Activated CD4-positive, alpha-beta T cell treated with anti-CD3 and anti-CD28 coated beads, Interleukin-2, amount 10 ng/mL, durations not matched to agents 7 days and 5 days (primary cell): ENCODE results near the gene LY6G6C. TPM values are rescaled to one million over a fixed set of nuclear protein-coding genes. Genes with fewer than 3 reads are reported as not detected.
"Not testable (repeated sequence)": the region's sequence is repeated elsewhere in the genome, so short reads cannot be mapped to it uniquely, and the experiment has no call there.

ENCODE experiments used
- CTCF ChIA-PET: fragments of 350-600 bp; sonication (Branson Sonifier 250); formaldehyde crosslinking; loops from one replicate; lab custom pipeline; 2021; ENCODE audit warnings: antibody characterized with exemption; lab: Charles Lee
- POLR2A ChIA-PET: fragments of 350-600 bp; sonication (Branson Sonifier 250); formaldehyde crosslinking; loops from one replicate; lab custom pipeline; 2021; ENCODE audit warnings: antibody characterized with exemption; lab: Charles Lee
- DNase-seq: peaks from one replicate; pipeline ENCODE4 v3.0.0-alpha.2; 2020
- H3K27ac Mint-ChIP-seq: one replicate; pipeline ENCODE4 v1.8.0; 2021; ENCODE audit warnings: mild to moderate bottlenecking, moderate library complexity, mixed read lengths
- H3K27me3 Mint-ChIP-seq: one replicate; pipeline ENCODE4 v1.8.0; 2021; ENCODE audit warnings: mixed read lengths
- H3K36me3 Mint-ChIP-seq: one replicate; pipeline ENCODE4 v1.8.0; 2021; ENCODE audit warnings: low read depth, mixed read lengths
- H3K4me1 Mint-ChIP-seq: one replicate; pipeline ENCODE4 v1.8.0; 2021; ENCODE audit warnings: mixed read lengths
- H3K4me3 Mint-ChIP-seq: one replicate; pipeline ENCODE4 v1.8.0; 2021; ENCODE audit warnings: mild to moderate bottlenecking, moderate library complexity, mixed read lengths
- H3K9me3 Mint-ChIP-seq: one replicate; pipeline ENCODE4 v1.8.0; 2021; ENCODE audit warnings: mixed read lengths
- total RNA-seq, 2 experiments: library from RNA; stranded (reverse); gene quantifications; one replicate each; pipeline ENCODE4 v1.2.3, GENCODE V29; 2021

Gene LY6G6C
- total RNA-seq, 2 experiments from 2014 or later = not detected

GRCh38 chr6:31719001-31719400 lies 2.5 kb downstream of the LY6G6C start:
- CTCF ChIA-PET = interaction anchor here (1.5 kb wide), 1 partner anchor 11 kb away, joined by 4 read pairs; no protein-coding TSS in a partner anchor
- Mint-ChIP-seq H3K4me3 (no peak overlapping the region), H3K27ac (peak overlapping the region; percentile 61)

GRCh38 chr6:31718265-31718664 lies 3.3 kb downstream of the LY6G6C start:
- POLR2A ChIA-PET = interaction anchor here (0.6 kb wide), 1 partner anchor 119 kb away, joined by 3 read pairs; no protein-coding TSS in a partner anchor
- Mint-ChIP-seq H3K36me3 (no peaks in the 10 kb centered on the region), H3K4me1 (peaks cover 6% of the 10 kb centered on the region), H3K4me3 (no peak overlapping the region), H3K27me3 (peaks cover 4% of the 10 kb centered on the region), H3K9me3 (no peaks in the 10 kb centered on the region), H3K27ac (no peak overlapping the region)
- DNase-seq = no peak
- CTCF ChIA-PET = interaction anchor here (1.5 kb wide), 1 partner anchor 12 kb away, joined by 4 read pairs; no protein-coding TSS in a partner anchor

More at GRCh38 chr6:31719001-31719400, 2.5 kb downstream of the LY6G6C start:
- DNase-seq = no peak
- Mint-ChIP-seq H3K4me1 (peaks cover 8% of the 10 kb centered on the region), H3K36me3 (no peaks in the 10 kb centered on the region), H3K27me3 (peaks cover 3% of the 10 kb centered on the region), H3K9me3 (no peaks in the 10 kb centered on the region)
- POLR2A ChIA-PET = no interaction called here

GRCh38 chr6:31717499-31718222 lies 3.9 kb downstream of the LY6G6C start:
- CTCF ChIA-PET = no interaction called here
- Mint-ChIP-seq H3K27ac (no peak overlapping the region), H3K4me1 (peaks cover 4% of the 10 kb centered on the region), H3K9me3 (no peaks in the 10 kb centered on the region), H3K36me3 (no peaks in the 10 kb centered on the region), H3K4me3 (no peak overlapping the region), H3K27me3 (peaks cover 7% of the 10 kb centered on the region)
- POLR2A ChIA-PET = interaction anchor here (0.6 kb wide), 1 partner anchor 119 kb away, joined by 3 read pairs; no protein-coding TSS in a partner anchor
- DNase-seq = no peak

GRCh38 chr6:31715022-31715958 lies 6.3 kb downstream of the LY6G6C start, which contains the start of gene LY6G6D:
Gene LY6G6D, plus strand, starts transcription at chr6:31715348. Its CDS starts 8 bp downstream, at chr6:31715356.
- Mint-ChIP-seq H3K36me3 (no peaks in the 10 kb centered on the region), H3K9me3 (no peaks in the 10 kb centered on the region), H3K27ac (no peak within 1 kb of the TSS), H3K4me1 (peaks cover 28% of the 10 kb centered on the region), H3K27me3 (peaks cover 7% of the 10 kb centered on the region), H3K4me3 (no peak within 1 kb of the TSS)
- ChIA-PET CTCF (interaction anchor here (0.9 to 2.6 kb wide), 7 partner anchors 7 to 223 kb away, joined by 3 to 13 read pairs (median 4); partner anchors contain the start of genes ABHD16A, LY6G6C and MPIG6B), POLR2A (no interaction called here)
- DNase-seq = no peak

GRCh38 chr6:31713991-31714684 lies 7.4 kb downstream of the LY6G6C start:
- Mint-ChIP-seq H3K36me3 (no peaks in the 10 kb centered on the region), H3K4me3 (no peak overlapping the region), H3K9me3 (no peaks in the 10 kb centered on the region), H3K27me3 (peaks cover 7% of the 10 kb centered on the region), H3K27ac (peak overlapping the region; percentile 38), H3K4me1 (peaks cover 29% of the 10 kb centered on the region)
- POLR2A ChIA-PET = no interaction called here
- no peak for DNase-seq
- CTCF ChIA-PET = interaction anchor here (0.8 to 2.6 kb wide), 5 partner anchors 8 to 69 kb away, joined by 3 to 13 read pairs (median 4); partner anchors contain the start of genes ABHD16A, LY6G6C and MPIG6B

- H3K4me3 Mint-ChIP-seq = no peak overlapping the region
- no peak for DNase-seq
- peaks cover 29% of the 10 kb centered on the region for H3K4me1 Mint-ChIP-seq
- ChIA-PET POLR2A (no interaction called here), CTCF (interaction anchor here (0.8 to 2.6 kb wide), 3 partner anchors 9 to 69 kb away, joined by 3 to 13 read pairs (median 4); partner anchors contain the start of genes LY6G6C and MPIG6B)
- peaks cover 7% of the 10 kb centered on the region for H3K27me3 Mint-ChIP-seq
- no peaks in the 10 kb centered on the region for H3K9me3 Mint-ChIP-seq
- no peak overlapping the region for H3K27ac Mint-ChIP-seq
- no peaks in the 10 kb centered on the region for H3K36me3 Mint-ChIP-seq
Observed at GRCh38 chr6:31713465-31713864, 8.1 kb downstream of the LY6G6C start.

GRCh38 chr6:31712296-31712695 lies 9.2 kb downstream of the LY6G6C start:
- POLR2A ChIA-PET = no interaction called here
- peaks cover 7% of the 10 kb centered on the region for H3K27me3 Mint-ChIP-seq
- CTCF ChIA-PET = interaction anchor here (0.7 to 2.6 kb wide), 5 partner anchors 9 to 113 kb away, joined by 3 to 13 read pairs (median 3); partner anchors contain the start of genes ABHD16A, DDAH2, LY6G6C and MPIG6B
- H3K4me1 Mint-ChIP-seq = peaks cover 29% of the 10 kb centered on the region
- peak; percentile 38 for DNase-seq
- no peaks in the 10 kb centered on the region for H3K36me3 Mint-ChIP-seq
- H3K27ac Mint-ChIP-seq = peak overlapping the region; percentile 25
- H3K9me3 Mint-ChIP-seq = no peaks in the 10 kb centered on the region
- H3K4me3 Mint-ChIP-seq = no peak overlapping the region

- Mint-ChIP-seq H3K27me3 (peaks cover 7% of the 10 kb centered on the region), H3K4me1 (peaks cover 29% of the 10 kb centered on the region), H3K9me3 (no peaks in the 10 kb centered on the region), H3K27ac (peak overlapping the region; percentile 72), H3K36me3 (no peaks in the 10 kb centered on the region), H3K4me3 (no peak overlapping the region)
- ChIA-PET POLR2A (no interaction called here), CTCF (interaction anchor here (0.5 to 1.4 kb wide), 6 partner anchors 8 to 145 kb away, joined by 3 read pairs; partner anchors contain the start of genes ABHD16A and DDAH2)
- DNase-seq = no peak
Observed at GRCh38 chr6:31711233-31711632, 10.3 kb downstream of the LY6G6C start.

GRCh38 chr6:31710523-31711219 lies 10.9 kb downstream of the LY6G6C start:
- peaks cover 7% of the 10 kb centered on the region for H3K27me3 Mint-ChIP-seq
- POLR2A ChIA-PET = no interaction called here

DNA sequence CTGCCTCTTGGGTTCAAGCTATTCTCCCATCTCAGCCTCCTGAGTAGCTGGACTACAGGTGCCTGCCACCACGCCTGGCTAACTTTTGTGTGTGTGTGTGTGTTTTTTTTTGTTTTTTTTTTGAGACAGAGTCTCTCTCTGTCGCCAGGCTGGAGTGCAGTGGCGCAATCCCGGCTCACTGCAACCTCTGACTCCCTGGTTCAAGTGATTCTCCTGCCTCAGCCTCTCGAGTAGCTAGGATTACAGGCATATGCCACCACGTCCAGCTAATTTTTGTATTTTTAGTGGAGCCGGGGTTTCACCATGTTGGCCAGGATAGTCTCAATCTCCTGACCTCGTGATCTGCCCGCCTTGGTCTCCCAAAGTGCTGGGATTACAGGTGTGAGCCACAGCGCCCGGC lies 12.4 kb downstream of the LY6G6C start:
- H3K27me3 Mint-ChIP-seq, H3K4me3 Mint-ChIP-seq, H3K27ac Mint-ChIP-seq, POLR2A ChIA-PET, H3K9me3 Mint-ChIP-seq, H3K36me3 Mint-ChIP-seq, DNase-seq: not testable (repeated sequence)
- CTCF ChIA-PET = interaction anchor here (1.2 kb wide), 1 partner anchor 22 kb away, joined by 6 read pairs; no protein-coding TSS in a partner anchor
- peaks cover 29% of the 10 kb centered on the region for H3K4me1 Mint-ChIP-seq

More at GRCh38 chr6:31710523-31711219, 10.9 kb downstream of the LY6G6C start:
- DNase-seq = no peak
- peak overlapping the region; percentile 48 for H3K27ac Mint-ChIP-seq
- H3K36me3 Mint-ChIP-seq = no peaks in the 10 kb centered on the region
- no peak overlapping the region for H3K4me3 Mint-ChIP-seq
- H3K4me1 Mint-ChIP-seq = peaks cover 29% of the 10 kb centered on the region
- CTCF ChIA-PET = interaction anchor here (0.5 to 1.1 kb wide), 3 partner anchors 17 to 144 kb away, joined by 3 read pairs; no protein-coding TSS in a partner anchor
- no peaks in the 10 kb centered on the region for H3K9me3 Mint-ChIP-seq

DNA sequence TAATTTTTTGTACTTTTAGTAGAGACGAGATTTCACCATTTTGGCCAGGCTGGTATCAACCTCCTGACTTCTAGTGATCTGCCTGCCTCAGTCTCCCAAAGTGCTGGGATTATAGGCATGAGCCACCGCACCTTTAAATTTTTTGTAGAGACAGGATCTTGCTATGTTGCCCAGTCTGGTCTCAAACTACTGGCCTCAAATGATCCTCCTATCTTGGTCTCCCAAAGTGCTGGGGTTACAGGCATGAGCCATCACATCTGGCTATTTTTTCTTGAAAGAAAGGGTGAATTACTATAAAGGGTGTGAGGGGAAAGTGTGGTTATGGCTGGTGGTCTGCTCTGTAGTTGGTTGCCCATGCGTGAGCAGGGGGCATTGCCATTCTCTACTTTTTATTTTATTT lies 13.3 kb downstream of the LY6G6C start:
- Mint-ChIP-seq H3K27ac (no peak overlapping the region), H3K36me3 (no peaks in the 10 kb centered on the region), H3K4me3 (no peak overlapping the region), H3K27me3 (peaks cover 5% of the 10 kb centered on the region), H3K9me3 (no peaks in the 10 kb centered on the region), H3K4me1 (peaks cover 32% of the 10 kb centered on the region)
- POLR2A ChIA-PET = no interaction called here
- DNase-seq = no peak
- CTCF ChIA-PET = no interaction called here
